Hepatocyte (in vitro differentiated cells): Measurements from ENCODE around the gene ETV6.

Source experiments
- EZH2 ChIP-seq: fragments of 200-600 bp; sonication (generic); IDR thresholded peaks from 2 replicates; pipeline ENCODE4 v1.6.1; 2016; ENCODE audit warnings: antibody characterized with exemption, mild to moderate bottlenecking, borderline replicate concordance
- TF ChIP-seq, protein P1 (sequence below): fragments of 200-600 bp; sonication (generic); IDR thresholded peaks from 2 replicates; pipeline ENCODE4 v1.5.1; 2016; ENCODE audit warnings: antibody characterized with exemption, mild to moderate bottlenecking; ENCODE audit not compliant: poor library complexity

DNA sequence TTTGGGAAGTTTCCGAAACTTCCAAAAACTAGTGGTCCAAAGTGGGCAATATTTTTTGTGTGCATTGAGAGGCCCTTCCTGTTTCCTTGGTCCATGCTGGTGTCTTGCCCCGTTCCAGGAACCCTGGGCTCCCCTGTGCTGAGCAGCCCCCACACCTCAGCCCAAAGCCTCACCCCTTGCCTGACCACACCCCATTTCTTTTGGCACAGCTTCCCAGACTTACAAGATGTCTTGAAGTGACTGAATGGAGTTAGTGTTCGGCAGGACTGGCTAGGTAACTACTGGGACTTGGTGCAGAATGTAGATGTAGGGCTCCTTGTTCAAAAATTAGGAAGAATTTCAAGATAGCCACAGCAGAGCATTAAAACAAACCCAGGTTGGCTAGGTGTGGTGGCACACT, 68.6 kb downstream of the ETV6 start:
- TF ChIP-seq, protein P1, sequence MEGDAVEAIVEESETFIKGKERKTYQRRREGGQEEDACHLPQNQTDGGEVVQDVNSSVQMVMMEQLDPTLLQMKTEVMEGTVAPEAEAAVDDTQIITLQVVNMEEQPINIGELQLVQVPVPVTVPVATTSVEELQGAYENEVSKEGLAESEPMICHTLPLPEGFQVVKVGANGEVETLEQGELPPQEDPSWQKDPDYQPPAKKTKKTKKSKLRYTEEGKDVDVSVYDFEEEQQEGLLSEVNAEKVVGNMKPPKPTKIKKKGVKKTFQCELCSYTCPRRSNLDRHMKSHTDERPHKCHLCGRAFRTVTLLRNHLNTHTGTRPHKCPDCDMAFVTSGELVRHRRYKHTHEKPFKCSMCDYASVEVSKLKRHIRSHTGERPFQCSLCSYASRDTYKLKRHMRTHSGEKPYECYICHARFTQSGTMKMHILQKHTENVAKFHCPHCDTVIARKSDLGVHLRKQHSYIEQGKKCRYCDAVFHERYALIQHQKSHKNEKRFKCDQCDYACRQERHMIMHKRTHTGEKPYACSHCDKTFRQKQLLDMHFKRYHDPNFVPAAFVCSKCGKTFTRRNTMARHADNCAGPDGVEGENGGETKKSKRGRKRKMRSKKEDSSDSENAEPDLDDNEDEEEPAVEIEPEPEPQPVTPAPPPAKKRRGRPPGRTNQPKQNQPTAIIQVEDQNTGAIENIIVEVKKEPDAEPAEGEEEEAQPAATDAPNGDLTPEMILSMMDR = no peak
- TF ChIP-seq EZH2 = no peak
